Measurements from ENCODE around the gene ISG20.

GRCh38 chr15:88637436-88637835 is 1.4 kb upstream of the ISG20 start:
- TF ChIP-seq, protein P1, sequence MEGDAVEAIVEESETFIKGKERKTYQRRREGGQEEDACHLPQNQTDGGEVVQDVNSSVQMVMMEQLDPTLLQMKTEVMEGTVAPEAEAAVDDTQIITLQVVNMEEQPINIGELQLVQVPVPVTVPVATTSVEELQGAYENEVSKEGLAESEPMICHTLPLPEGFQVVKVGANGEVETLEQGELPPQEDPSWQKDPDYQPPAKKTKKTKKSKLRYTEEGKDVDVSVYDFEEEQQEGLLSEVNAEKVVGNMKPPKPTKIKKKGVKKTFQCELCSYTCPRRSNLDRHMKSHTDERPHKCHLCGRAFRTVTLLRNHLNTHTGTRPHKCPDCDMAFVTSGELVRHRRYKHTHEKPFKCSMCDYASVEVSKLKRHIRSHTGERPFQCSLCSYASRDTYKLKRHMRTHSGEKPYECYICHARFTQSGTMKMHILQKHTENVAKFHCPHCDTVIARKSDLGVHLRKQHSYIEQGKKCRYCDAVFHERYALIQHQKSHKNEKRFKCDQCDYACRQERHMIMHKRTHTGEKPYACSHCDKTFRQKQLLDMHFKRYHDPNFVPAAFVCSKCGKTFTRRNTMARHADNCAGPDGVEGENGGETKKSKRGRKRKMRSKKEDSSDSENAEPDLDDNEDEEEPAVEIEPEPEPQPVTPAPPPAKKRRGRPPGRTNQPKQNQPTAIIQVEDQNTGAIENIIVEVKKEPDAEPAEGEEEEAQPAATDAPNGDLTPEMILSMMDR (IDR thresholded peaks at IDR 0.05), result no peak
- TF ChIP-seq EP300 (IDR thresholded peaks at IDR 0.05) (no peak), POLR2AphosphoS5 (IDR thresholded peaks at IDR 0.05) (no peak), POLR2A (IDR thresholded peaks at IDR 0.05) (no peak)
